ENCODE data around the gene DLGAP1.

The DLGAP1 gene

DNA sequence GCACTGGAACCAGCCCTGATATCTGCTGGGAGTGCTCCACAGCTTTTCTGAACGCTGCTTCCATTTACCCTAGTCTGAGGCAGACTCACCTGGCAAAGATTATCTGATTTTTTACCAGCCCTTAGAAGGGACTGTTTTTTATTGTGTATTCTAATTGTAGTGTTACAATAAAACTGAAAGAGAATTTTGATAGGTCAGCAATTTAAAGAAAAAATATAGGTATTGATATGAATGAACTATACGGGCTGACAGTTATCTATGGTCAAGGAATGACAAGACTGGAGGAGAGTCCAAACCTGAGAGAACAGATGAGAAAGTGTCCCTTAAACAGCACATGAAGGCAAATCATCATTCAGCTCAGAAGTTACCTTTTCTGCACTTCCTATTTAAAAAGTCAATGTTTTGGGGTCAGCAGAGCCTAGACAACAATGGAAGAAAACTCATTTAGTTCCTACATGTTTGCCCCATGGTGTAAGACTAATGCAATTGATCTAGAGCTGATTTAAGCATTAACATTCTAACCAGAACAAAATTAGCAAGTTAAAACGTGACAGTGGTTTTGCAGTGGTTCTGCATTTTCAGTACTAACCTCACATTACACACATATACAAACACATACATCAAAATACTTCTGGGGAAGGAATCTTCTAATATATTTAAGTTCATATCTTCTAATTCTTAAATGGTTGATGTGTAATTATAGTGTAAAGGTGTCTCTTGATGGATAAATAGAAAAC is 504.3 kb downstream of the DLGAP1 start:
- no peak for DNase-seq

DNA sequence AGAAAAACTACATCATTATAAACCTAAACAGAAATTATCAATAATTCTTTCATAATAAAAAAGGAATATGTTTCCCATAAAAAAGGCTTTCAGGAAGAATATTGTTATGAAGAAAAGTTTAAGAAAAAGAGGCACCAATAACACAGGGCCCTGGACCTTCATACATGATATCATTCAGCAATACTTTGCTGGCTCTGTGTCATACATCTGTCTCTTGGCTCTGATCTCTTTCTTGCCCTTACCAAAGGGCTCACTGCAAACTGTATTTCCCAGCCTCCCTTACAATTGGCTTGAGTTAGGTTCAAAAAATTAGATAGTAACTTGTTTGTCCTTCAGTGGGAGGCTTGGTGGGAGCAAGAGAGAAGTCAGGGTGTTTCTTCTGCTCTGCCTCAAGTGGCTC is 506.1 kb downstream of the DLGAP1 start:
- DNase-seq: no peak

DNA sequence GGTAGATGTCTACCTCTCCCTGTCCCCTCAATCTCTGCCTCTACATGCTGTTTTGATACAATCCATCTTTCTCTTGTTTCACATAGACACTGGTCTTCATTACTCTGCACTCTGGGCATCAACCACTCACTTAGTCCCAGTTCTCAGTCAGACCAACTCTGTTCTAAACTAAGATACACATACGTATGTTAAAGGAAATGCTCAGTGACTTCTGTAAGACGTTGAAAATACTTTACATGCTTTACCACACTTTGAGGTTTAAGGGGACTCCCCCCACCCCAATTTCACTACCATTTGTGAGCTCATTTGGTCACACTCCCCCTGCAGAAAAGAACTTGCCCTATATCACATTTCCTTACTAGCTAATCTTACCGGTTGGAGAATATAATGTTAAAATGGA is 507.7 kb downstream of the DLGAP1 start:
- DNase-seq: no peak

DNA sequence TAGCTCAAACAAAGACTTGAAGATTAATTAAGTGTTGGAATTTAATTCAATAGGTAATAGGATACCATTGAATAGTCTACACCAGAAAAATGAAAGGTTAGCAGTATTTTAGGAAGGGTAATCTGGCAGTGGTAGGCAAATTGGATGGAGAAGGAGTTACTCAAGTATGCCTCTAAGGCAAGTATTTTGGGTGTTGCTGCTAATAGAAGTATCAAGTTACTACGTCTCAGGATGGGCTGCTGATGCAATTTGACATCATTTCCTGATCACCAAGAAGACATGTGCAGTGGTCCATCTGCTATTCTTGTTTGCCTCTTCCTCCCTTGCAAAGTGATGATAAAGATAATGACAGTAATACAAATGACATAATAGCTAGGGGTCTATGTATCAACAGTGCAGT is 519.8 kb downstream of the DLGAP1 start:
- no peak for DNase-seq

DNA sequence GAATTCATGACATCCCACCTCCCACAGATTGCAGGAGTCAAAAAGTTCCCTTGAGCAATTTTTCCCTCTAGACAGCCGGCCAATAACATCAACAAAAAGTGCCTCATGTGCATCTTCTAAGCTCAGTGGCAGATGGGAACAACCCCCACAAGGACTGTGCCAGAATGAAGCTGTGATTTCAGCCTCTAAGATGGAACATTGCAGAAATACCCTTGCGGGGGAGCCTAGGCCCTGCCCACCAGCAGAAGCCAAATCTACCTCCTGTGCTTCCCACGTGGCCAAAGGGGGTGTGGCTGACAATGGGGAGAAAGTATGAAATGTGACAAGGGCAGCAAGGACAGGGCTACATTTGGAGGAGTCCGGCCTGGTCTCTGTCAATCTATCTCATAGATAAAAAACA is 522.8 kb downstream of the DLGAP1 start:
- DNase-seq: peak in 8 of 56 donors; percentile 4 to 29 (median 22)

DNA sequence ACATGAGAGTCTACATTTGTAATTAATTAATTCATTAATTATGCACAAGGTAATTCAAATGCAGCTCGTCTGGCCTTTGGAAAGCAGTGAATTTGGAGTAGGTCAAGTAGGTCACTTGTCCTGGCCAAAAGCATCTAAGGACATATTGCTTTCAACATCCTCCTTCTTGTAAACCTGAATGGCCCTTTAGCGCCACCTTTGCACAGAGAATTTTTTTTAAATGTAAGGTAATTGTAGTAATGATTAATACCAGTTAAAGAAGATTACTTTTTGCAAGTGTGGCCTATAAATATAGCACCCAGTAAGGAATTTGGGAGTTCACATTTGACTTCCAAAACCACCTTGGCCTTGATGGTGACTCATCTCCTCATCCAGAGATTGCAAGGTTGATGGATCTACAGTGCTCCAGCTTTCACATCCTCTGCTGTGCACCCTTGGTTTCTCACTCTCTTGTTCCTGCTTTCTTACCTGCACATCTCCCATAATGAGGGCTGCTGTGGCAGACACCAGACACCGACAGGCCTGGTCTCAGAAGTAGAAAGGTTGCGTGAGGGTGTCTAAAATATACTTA is 523.5 kb downstream of the DLGAP1 start:
- DNase-seq: no peak

DNA sequence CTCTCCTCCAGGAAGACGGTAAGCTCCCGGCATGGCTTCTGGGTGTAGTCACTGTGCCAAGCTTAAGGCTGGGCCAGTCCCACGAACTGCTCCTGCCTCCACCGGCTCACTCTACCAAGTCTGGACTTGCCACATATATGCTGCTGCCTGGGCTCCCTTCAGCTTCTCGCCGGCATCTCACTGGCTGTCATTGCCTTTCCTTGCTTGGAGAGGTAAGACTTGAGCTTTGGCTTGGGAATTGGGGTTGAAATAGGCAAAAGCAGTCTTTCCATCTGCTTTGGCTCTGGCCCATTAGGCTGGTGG is 524.1 kb downstream of the DLGAP1 start:
- no peak for DNase-seq

DNA sequence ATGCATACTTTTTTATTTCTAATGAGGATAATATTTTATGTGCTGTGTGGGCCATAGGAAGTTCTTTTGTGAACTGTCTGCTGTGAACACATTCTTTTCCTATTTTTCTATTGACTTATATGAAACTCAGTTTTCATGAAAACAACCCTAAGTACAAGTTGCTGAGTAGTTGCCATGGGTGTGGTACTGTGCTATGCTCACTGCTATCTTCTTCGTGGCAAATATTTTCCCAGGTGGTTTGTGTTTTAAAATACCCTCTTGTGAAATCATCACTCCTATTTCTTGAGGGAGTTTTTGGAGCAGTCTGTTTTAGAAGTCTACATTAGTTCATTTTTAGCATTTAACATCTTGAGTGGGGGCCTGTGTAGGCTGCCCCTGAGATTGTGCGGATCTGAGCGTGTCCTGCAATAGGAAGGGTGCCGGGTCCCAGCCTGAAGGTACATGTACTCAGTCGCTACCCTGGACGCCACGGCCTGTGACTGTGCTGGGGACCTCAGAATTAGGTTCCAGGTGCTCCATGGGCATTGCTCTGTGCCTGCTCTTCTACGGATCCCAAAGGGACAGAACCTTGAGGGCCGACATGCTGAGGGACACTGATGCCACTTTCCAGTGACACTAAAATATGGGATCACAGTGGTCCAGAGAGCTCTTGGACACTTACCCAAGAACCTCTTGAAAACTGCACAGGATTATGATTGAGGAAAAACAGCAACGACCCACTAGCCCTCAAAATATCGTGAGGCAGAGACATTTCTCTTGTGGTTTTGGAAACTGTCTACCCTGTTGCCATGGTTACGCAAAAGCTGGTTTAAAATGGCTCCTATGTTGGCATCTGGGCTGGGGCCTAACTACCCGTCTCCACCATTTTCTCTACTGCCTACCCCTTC is 524.7 kb downstream of the DLGAP1 start:
- no peak for DNase-seq

DNA sequence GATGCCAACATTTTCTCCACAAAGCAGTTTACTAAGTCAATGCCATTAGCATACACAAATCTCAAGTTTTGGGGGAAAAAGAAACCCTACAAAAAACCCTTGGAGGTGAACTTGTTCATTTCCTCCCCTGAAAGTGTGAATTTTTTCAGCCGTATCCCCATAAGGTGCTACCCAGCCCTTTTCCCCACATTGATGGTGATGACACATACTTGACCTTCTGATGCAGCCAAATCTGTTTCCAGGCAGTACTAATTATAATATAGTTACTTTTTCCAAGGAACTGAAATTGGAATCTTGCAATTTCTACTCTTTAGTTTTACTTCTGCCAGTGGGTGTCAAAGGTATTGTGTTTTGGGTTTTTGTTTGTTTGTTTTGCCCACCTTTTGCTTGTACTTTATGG is 530.7 kb downstream of the DLGAP1 start:
- no peak for DNase-seq

DNA sequence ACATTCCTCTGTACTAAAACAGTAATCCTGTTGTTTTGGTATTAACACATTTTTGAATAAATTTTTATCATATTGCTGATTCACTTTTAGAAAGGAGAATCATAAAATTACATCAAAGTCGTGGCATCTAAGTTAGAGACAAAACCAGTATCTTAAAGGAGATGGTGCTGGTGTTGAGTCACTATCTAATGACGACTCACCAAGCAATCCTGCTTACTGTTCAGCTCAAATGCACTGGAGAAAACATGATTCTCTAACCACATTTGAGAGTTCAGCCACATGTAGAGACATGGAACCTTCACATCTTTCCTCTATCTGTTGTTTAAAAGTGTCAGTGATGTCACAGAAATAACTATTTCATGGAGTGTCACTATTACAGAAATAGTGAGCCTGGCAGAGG is 531.4 kb downstream of the DLGAP1 start:
- no peak for DNase-seq

DNA sequence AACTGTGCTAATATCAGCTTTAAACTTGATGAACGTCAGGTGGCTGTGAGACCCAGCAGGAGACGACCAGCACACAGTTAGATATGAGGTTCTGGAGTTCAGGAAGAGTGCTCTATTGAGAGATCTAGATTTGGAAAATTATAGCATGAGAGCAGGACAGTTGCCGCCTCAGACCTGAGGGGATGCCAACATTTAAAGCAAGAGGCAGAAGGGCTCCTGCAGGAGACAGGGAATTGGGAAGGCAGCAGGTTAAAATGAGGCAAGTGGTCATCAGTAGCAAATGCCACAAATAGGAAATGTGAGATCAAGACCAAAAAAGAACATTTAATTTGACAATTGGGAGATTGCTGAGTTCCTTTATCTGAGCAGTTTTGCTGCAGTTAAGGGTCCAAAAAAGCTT is 533.3 kb downstream of the DLGAP1 start:
- no peak for DNase-seq

DNA sequence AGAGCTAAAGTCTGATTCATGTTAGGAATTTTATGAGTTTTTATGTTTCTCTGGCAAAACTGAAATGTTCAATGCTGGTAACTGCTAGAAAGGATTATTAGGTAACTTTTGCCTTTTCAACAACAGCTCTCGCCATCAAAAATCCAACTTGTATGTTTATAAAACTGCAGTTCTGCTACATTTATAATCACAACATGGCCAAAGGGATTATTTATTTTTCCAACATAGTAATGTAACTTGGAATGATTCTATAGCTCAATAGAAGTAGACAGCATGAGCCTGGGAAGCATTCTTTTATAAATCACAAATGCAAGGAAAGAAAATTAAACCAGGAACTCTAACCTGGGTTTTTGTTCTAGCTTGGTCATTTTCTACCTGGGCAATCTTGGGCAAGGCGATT is 534.3 kb downstream of the DLGAP1 start:
- no peak for DNase-seq

DNA sequence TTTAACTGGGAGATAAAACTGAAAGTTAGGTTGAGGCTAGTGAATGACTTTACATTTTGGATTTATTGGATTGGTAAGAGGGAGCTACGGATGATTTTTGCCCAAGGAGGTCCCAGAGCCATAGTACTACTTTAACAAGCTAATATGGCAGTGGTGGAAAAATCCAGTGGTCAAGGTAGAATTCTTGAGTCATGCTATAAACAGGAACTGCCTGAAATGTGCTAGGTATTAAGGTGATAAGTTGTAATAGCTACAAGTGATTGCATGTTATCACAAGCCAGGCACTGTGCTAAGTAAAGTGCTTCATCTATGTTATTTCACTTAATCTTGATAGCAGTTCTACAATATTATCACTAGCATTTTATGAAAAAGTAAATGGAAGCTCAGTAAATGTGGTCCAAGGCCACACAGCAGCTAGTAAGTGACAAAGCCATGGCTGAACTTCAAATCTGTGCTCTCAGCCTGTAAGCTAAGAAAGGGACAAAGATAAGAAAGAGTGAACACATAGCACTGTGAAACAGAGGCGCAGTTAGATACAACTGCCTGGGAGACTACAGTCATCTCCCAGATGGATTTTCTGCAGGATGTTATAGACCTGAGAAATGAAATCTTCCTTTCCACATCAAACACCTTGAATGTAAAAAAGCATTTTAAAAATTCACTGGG is 535.6 kb downstream of the DLGAP1 start:
- no peak for DNase-seq

DNA sequence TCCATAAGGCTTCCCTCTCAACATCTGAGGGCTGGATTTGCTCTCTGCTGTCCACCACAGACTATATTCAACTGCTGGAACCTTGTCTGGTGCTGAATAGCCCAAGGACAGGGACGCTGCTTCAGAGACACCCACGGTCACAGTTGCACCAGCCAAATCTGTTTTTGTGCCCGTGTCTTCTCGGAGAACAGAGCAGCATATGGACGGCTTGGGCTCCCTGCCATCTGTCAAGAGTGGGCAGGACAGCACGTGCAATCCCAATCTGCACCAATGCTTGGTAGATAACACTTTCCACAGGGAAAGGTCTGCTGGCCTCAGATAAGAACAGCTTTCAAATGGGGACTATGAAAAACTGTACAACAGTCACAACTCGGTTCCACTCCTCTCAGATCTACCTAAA is 539.0 kb downstream of the DLGAP1 start:
- DNase-seq: peak in 14 of 56 donors; percentile 4 to 59 (median 16)

DNA sequence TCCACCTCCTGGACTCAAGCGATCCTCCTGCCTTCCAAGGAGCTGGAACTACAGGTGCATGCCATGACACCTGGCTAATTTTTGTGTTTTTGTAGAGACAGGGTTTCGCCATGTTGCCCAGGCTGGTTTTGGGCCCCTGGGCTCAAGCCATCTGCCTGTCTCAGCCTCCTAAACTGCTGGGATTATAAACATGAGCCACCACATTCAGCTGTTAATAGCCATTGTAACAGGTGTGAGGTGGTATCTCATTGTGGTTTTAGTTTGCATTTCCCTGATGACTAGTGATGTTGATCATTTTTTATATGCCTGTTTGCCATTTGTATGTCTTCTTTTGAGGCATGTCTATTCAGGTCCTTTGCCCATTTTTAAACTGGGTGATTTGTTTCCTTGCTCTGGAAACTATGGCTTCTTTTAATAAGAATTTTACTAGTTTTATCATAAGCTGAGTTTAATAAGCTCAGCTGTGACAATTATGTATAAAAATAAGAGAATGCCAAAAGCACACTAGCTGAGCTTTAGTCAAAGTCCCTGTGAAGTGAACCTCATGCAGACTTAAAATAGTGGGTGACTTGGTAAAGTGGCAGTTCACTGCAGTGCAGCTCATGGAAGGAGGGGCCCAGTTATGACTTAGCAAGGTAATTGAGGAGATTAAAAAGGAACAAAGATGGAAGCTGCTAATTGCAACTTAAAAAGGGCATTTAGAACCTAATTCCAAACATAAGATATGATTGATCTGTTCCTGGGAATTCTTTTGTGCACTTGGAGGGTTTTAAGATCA is 540.1 kb downstream of the DLGAP1 start:
- no peak for DNase-seq

DNA sequence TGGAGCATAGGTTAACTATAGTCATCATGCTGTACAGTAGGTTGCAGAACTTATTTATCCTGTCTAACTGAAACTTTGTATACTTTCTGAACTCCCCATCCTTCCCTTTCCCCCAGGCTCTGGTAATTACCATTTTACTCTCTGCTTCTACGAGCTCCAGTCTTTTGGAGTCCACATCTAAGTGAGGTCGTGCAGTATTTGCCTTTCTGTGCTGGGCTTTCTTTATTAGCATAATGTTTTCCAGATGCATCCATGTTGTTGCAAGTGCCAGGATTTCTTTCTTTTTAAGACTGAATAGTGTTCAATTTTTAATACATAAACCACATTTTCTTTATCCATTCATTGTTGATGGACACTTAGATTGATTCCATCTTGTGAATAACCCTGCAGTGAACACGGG is 541.0 kb downstream of the DLGAP1 start:
- DNase-seq: no peak

DNA sequence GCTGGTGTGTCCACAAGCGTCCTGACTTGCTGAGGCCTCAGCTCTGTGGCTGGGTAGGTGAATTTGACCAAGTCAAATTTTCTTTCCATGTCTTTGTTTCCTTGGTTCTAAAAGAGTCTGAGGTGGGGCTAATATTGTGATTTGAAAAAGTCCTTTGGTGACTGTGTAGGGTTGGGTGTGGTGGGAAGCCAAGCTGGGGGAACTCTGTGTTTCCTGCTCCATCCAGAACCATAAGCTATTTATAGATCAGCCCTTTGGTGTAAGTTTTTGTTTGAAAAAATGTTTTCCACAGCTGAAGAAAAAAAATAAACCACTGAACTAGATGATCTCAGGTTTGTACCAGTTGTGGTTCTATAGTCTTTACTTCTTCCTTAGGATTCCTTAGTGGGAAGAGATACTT is 542.4 kb downstream of the DLGAP1 start:
- no peak for DNase-seq

DNA sequence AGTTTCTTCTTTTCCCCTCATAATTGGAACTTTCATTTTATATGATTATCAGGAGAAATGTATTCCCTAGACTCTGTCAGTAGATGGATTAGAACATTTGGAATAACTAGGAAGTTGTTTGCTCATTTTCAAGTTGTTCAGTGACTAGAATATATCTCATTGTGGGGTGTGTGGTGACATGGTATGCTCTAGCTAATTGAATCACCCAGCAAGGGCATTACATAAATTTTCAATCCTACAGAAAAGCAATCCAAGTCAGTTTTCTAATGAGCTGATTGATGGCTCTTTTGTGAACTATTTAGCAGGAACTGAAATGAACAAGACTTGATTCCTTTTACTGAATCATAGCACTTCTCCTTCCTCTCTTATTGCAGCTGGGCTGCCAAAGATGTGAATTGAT is 543.7 kb downstream of the DLGAP1 start:
- no peak for DNase-seq

DNA sequence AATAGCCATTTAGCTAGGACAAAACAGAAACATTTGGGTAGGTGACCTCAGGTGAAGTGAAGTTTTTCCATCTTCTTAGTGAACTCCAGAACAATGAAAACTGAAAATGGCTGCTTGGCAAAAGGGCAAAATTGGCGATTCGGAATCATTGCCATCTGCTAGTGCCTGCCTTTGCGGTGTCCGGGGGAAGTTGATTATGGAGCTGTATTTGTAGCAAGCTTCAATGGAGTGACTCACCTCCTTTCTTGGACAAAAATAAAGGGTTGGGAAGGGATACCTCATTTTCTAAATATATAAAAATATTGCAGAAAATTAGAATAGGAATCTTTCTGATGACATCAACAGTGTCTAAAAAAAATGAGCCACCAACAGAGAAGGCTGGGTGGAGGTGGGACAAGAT is 544.6 kb downstream of the DLGAP1 start:
- peak in 3 of 56 donors; percentile 7 to 10 (median 10) for DNase-seq

DNA sequence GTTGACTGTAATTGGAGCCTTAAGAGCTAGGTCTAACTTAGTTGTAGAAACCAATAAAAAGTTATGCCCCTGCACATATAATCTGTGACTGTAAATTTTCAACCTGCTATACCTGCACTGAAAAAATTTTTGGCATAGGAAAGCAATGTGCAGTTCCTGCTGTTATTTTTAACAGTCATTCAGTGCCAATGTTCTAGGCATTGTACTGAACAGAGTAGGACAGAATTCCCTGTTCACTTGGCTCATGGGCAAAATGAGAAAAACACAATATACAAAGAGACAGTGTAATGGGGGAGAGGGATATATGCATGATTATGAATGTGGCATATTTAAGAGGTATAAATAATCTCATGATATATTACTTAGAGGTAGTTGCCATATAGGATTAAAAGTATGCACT is 547.2 kb downstream of the DLGAP1 start:
- no peak for DNase-seq

DNA sequence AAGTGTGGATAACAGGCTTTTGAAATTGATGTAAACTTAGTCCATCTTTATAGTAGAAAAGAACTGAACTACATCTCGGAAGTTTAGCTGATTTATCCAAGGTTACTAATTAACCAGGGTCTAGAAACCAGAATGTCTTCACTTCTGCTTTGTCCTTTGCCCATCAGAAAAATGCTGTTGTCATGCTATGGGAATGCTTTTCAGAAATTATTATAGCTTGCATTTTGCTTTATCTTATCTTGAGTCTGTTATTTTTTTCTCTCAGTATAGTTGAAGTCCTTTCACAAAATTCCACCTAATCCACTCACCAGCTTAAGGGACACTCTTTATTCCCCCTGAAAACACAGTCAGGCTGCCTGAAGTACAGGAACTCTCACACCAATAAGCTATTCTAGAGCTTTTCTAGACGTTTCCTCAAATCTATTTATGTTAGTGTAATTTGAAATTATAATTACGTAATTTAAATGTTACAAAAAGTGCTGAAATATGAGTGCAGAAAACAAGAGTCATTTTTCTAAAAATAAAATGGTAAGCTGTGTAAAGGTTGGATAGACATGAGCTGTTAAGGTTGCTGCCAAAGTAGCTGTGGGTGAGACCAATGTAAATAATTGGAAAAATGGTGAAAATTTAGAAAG is 548.9 kb downstream of the DLGAP1 start:
- no peak for DNase-seq

Data from amygdala (tissue), 56 donors.